ENCODE results near the gene SPATA13.
A peak's percentile ranks its signal among the peaks of the same experiment; 100 is the strongest.

Gene SPATA13

DNA sequence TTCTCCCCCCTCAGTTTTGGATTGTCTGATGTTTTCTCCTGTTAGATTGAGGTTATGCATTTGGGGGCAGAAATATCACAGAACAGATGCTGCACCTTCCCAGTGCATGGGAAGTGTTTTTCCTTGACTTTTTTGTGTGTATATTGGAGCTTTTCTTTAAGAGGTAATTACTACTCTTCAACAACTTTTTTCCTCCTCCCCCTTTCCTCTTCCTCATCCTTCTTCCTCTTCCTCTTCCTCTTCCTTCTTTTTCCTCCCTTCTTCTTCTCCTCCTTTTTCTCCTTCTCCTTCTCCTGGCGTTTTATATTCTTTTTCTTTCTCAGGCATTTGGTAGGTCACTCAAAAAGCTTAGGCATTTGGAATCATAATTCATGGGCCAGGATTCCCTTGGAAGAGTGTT is 18.1 kb upstream of the SPATA13 start:
- no peak for DNase-seq

GRCh38 chr13:24142886-24143285 is 17.6 kb upstream of the SPATA13 start:
- DNase-seq = no peak

DNA sequence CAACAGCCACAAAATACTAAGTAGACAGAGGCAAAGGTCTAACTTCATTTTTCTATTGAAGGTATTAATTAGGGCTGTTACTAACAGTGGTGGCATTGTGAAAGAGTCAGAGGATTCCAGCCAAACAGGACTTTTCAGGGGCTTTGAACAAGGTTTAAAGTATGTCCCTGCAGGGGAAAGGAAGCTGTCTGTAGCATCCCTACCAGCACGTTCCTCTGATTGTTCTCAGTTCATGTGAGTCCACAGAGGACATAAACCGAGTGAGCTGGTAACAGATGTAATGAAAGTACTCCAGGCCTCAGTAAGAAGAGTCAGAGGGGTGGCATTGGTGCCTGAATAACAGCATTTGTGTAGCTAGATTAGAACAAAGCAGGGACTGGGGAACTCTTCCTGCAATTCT is 15.3 kb upstream of the SPATA13 start:
- no peak for DNase-seq

- no peak for DNase-seq
Measured at GRCh38 chr13:24145674-24146073, 14.8 kb upstream of the SPATA13 start.

DNA sequence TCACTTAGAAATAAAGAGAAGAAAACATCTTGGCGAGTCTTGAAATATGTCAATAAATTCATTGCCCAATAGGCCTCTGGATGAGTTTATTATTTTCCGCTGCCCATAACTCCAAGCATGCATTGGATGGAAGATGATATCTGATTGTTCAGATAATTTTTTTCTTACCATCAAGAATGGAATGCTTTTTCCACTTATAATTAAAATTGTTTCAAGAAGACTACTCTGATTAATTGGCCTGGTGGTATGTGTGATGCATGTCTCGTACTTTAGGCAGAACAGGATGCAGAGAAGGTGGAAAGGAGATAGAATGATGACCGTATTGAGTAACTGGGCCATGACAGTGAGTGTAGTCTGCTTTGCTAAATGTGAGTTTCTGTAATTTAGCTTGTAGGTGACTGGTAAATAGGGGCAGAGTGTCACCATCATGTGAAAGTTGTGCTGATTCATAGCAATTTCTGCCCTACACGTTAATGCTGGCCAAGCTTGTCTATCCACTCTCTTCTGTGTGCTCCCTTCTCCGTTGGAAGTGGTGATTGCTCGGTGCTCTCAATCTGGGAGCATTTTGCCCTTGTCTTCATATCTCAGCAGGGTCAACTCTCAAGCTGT is 13.5 kb upstream of the SPATA13 start:
- DNase-seq = no peak

DNA sequence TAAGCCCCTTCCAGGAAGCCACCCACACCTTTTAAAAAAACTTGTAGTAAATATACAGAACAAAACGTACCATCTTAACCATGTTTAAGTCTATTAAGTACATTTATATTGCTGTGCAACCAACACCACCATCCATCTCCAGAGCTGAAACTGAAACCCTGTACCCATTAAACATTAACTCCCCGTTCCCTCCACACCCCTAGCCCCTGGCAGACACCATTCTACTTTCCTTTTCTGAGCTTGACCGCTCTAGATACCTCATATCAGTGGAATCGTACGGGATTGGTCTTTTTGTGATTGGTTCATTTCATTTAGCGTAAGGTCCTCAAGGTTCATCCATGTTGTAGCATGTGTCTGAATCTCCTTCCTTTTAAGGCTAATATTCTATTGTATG is 13.0 kb upstream of the SPATA13 start:
- no peak for DNase-seq

GRCh38 chr13:24148414-24149235 is 11.9 kb upstream of the SPATA13 start:
- no peak for DNase-seq

DNA sequence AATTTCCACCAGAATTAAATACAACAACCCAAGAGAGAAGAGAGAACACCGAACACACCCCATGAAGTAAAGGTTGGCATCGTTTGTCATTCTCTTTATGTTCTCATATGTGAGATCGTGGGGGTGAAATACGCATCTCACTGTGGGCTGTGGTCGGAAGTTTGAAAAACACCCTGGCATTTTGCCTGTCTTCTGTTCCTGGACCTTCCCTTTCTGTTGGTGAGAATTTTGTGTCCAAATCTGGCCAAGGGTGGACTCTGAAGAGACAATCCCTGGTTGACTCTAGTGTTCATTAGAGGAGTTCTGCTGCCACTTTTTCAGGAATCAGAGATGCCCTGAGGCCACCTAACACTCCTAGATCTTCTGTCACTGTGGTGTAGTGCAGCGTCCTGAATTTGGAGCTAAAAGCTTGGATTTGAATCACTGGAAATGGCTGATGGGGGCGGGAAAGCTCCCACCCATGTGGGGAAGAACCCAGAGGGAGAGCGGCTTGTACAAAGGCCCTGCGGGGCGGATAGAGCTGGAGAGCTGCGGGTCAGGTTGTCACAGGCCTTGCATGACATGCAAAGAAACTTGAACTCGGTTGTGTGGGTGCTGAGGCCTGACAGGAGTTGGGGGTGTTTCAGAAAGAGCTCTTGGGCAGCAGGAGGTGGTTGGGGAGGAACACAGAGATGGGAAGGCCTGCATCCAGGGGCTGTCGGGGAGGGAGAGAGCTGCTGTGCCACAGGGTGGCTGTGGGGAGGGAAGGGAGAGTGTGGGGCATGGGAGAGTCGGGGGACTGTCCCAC is 11.1 kb upstream of the SPATA13 start:
- DNase-seq = no peak

DNA sequence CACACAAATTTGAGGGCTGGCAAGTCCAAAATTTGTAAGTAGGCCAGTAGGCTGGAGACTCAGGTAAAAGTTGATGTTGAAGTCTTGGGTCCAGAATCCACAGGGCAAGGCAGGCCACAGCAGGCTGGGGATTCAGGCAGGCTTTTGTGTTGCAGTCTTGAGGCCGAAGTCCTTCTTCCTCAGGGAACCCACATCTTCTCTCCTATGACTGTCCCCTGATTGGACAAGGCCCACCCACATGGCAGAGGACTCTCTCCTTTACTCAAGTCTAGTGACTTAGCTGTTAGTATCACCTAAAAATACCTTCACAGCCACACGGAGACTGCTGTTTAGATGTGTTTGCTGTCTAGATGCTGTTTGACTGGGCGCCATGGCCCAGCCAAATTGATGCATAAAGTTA is 9.9 kb upstream of the SPATA13 start:
- DNase-seq = no peak

- no peak for DNase-seq
Measured at GRCh38 chr13:24151864-24152263, 8.7 kb upstream of the SPATA13 start.

- DNase-seq = no peak
Measured at GRCh38 chr13:24152292-24153214, 8.0 kb upstream of the SPATA13 start.

DNA sequence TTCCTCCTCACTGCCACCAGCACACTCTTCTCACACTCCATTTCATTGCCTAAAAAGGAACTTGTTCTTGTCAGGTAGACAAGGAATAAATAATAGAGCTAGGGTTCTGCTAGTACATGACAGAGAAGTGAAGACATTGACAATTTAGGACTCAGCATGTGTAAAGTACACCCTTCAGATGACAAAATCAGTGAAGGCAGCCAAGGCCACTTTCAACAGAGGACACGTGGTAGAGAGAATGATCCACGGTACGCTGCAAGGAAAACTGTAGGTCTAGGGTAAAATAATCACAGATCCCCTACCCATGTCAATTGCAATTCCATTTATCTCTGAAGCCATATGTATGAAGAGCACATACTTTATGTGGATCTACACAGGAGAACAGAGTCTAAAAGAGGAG is 7.2 kb upstream of the SPATA13 start:
- no peak for DNase-seq

GRCh38 chr13:24153979-24154701 is 6.4 kb upstream of the SPATA13 start:
- no peak for DNase-seq

DNA sequence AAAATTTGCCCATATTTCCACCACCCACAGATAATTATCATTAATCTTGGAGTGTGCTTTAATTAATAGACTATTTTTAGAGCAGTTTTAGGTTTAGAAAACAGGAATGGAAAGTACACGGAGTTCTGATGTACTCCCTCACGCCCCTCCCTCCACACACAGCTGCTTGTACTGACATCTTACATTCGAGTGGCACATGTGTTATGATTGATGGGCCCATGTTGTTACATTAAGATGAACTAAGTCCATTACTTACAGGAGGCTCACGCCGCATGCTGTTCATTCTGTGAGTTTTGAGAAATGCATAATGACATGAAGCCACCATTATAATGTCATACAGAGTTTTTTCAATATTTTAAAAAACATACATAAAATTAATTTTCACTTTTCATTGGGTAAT is 1.2 kb upstream of the SPATA13 start:
- DNase-seq = no peak

- peak; percentile 46 for DNase-seq
Measured at GRCh38 chr13:24161010-24161775, 673 bp downstream of the SPATA13 start.

- DNase-seq = no peak
Measured at GRCh38 chr13:24161980-24162525, 1.5 kb downstream of the SPATA13 start.

DNA sequence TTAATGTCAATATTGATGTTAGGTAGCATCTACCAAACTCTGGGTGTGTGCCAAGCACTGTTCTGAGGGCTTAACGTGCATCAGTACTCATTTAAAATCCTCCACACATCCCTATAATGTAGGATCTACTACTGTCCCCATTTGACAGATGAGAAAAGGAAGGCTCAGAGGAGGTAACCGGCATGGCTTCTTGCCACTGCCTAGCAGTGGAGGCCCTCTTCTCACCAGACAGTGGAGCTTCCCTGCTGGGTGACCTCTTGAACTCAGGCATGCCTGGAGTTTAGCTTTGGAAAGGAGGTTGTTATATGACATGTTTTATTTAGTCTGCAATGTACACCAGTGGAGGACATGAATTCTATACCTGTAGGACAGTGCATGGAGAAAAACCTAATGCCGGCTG is 2.1 kb downstream of the SPATA13 start:
- DNase-seq = no peak

DNA sequence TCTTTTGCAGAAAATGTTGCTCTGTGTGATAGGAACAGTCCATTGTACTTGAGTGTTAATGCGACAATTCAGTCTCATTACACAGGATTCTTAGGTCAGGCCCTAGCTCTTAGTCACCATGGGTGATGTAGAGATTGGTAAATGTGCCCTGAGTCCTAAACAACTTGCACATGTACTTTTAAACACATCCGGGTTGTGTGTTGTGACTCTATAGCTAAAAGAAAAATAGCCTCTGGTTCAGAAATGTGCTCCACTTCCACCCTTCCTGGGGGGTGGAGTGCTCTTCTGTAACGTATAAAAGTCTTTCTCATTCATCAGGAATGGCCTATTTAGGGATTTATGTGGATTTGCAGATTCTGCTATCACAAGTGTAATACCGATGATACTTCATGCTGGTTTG is 5.2 kb downstream of the SPATA13 start:
- no peak for DNase-seq

GRCh38 chr13:24166561-24166960 is 6.0 kb downstream of the SPATA13 start:
- no peak for DNase-seq

GRCh38 chr13:24167666-24168391 is 7.3 kb downstream of the SPATA13 start:
- no peak for DNase-seq
